PC-9 (cell line): Measurements from ENCODE around the gene CDC14A. TPM values are rescaled to one million over a fixed set of nuclear protein-coding genes. Genes with fewer than 3 reads are reported as not detected.

ENCODE experiments used
- BruUV-seq: library from RNA; stranded (reverse); fragments of 400-500 nt; replicated peaks from 2 replicates; lab custom pipeline; 2021; lab: Mats Ljungman, UMichigan
- CTCF ChIA-PET: fragments of 300-600 bp; sonication (Branson Sonifier 250); formaldehyde crosslinking; loops from one replicate; lab custom pipeline; 2022; ENCODE audit warnings: antibody characterized with exemption; lab: Charles Lee
- POLR2A ChIA-PET: fragments of 300-600 bp; sonication (Branson Sonifier 250); formaldehyde crosslinking; loops from one replicate; lab custom pipeline; 2022; ENCODE audit warnings: antibody characterized with exemption; ENCODE audit not compliant: unreplicated experiment; lab: Charles Lee
- DNase-seq, 2 experiments: peaks; one replicate each; pipeline versions ENCODE4 v3.0.0 to v3.0.0-alpha.2; 2015 to 2022; ENCODE audit warnings: mixed read lengths in 1 of 2
- H2AFZ ChIP-seq: fragments of 200-600 bp; sonication (generic); 2 replicates; pipeline ENCODE4 v1.8.1; 2017; ENCODE audit warnings: antibody characterized with exemption
- H3F3A ChIP-seq: fragments of 200-600 bp; sonication (generic); 2 replicates; pipeline ENCODE4 v1.8.1; 2017; ENCODE audit warnings: antibody characterized with exemption, mild to moderate bottlenecking, low read depth; ENCODE audit not compliant: insufficient read depth
- H3K27ac ChIP-seq: fragments of 200-600 bp; sonication (generic); 2 replicates; pipeline ENCODE4 v1.6.1; 2016; ENCODE audit warnings: mixed run types
- H3K27me3 ChIP-seq: fragments of 200-600 bp; sonication (generic); 2 replicates; pipeline ENCODE4 v1.6.1; 2016; ENCODE audit warnings: low read depth, mixed run types; ENCODE audit not compliant: insufficient read depth
- H3K36me3 ChIP-seq: fragments of 200-600 bp; sonication (generic); 2 replicates; pipeline ENCODE4 v1.6.1; 2016; ENCODE audit warnings: low read depth, mixed run types
- H3K4me1 ChIP-seq: fragments of 200-600 bp; sonication (generic); replicated peaks from 2 replicates; pipeline ENCODE4 v1.6.1; 2016; ENCODE audit warnings: mixed run types; ENCODE audit not compliant: insufficient read depth
- H3K4me2 ChIP-seq: fragments of 200-600 bp; sonication (generic); 2 replicates; pipeline ENCODE4 v1.6.1; 2017; ENCODE audit warnings: mixed run types
- H3K4me3 ChIP-seq: fragments of 200-600 bp; sonication (generic); 2 replicates; pipeline ENCODE4 v1.6.1; 2016; ENCODE audit warnings: mixed run types
- H3K79me2 ChIP-seq: fragments of 200-600 bp; sonication (generic); 2 replicates; pipeline ENCODE4 v1.6.1; 2017; ENCODE audit warnings: low read depth, mixed run types
- H3K9me2 ChIP-seq: fragments of 200-600 bp; sonication (generic); 2 replicates; pipeline ENCODE4 v1.8.1; 2017; ENCODE audit warnings: mild to moderate bottlenecking; ENCODE audit not compliant: insufficient read depth
- H3K9me3 ChIP-seq: fragments of 200-600 bp; sonication (generic); 2 replicates; pipeline ENCODE4 v1.8.1; 2016; ENCODE audit warnings: low read depth; ENCODE audit not compliant: insufficient read depth
- H4K20me1 ChIP-seq: fragments of 200-600 bp; sonication (generic); 2 replicates; pipeline ENCODE4 v1.8.1; 2017; ENCODE audit not compliant: insufficient read depth
- CTCF ChIP-seq: fragments of 200-600 bp; sonication (generic); conservative IDR thresholded peaks from 2 replicates; pipeline ENCODE4 v1.6.1; 2017; ENCODE audit warnings: mixed run types, antibody characterized with exemption, mild to moderate bottlenecking, moderate library complexity
- EZH2 ChIP-seq: fragments of 200-600 bp; sonication (generic); IDR thresholded peaks from 2 replicates; pipeline ENCODE4 v1.8.0; 2017; ENCODE audit warnings: antibody characterized with exemption, low read depth
- intact Hi-C: fragments of 100-400 bp; cut with micrococcal nuclease; formaldehyde crosslinking; loops from one replicate; pipeline ENCODE4 v1.10.0; 2022; ENCODE audit not compliant: unreplicated experiment
- total RNA-seq: library from RNA; stranded (reverse); gene quantifications from 2 replicates; pipeline ENCODE4 v1.2.3, GENCODE V29; 2021

CDC14A gene
- total RNA-seq, 1 experiment from 2014 or later, result 2.8 TPM

DNA sequence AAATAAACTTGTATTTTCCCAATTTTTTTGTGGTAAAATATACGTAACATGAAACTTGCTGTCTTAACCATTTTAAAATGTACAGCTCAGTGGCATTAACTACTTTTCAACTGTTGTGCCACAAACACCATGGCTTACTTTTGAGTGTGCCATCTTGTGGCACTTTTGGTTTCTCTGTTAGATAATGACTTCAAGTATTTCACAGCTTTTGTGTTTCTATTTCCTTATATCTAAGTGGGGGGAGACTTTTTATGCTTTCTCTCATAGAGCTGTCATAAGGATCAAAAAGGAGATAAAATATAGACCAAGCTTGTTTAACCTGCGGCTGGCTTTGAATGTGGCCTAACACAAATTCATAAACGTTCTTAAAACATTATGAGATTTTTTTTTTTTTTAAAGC lies 44.3 kb downstream of the CDC14A start:
- Histone ChIP-seq H2AFZ (no peak overlapping the region), H3K36me3 (no peaks in the 10 kb centered on the region), H3K27me3 (no peaks in the 10 kb centered on the region), H3K4me1 (no peaks in the 10 kb centered on the region), H3K4me3 (no peak overlapping the region), H3K4me2 (no peak overlapping the region), H3F3A (no peaks in the 10 kb centered on the region), H4K20me1 (no peaks in the 10 kb centered on the region), H3K27ac (no peak overlapping the region), H3K9me2 (no peaks in the 10 kb centered on the region), H3K79me2 (no peaks in the 10 kb centered on the region), H3K9me3 (no peaks in the 10 kb centered on the region)
- ChIA-PET POLR2A (no interaction called here), CTCF (interaction anchor here (0.6 kb wide), 1 partner anchor 1500 kb away, joined by 3 read pairs; no protein-coding TSS in a partner anchor)
- no TSS peak for BruUV-seq
- intact Hi-C loops, result no loop called here
- DNase-seq, result no peak
- TF ChIP-seq CTCF (no peak), EZH2 (no peak)

DNA sequence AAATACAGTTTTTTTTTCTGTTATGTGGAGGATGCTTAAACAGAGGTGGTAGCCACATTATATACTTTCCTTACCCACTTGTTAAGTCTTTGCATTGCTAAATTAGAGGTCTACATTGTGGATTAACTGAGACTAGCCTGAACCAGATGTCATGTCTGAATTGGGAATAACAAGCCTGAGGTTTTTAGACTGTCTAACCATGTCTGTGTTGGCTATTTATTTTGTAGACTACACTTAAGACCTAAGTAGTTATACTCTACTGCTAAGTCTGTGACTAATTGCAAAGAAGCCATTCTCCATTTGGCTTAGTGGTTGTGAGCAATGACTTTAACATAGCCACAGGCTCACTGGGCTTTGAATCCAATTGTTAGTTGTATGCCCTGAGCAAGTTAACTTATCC lies 45.4 kb downstream of the CDC14A start:
- H3K4me3 ChIP-seq, result no peak overlapping the region
- H3K4me1 ChIP-seq, result no peaks in the 10 kb centered on the region
- TF ChIP-seq EZH2 (no peak), CTCF (no peak)
- BruUV-seq, result no TSS peak
- intact Hi-C loops, result no loop called here
- no peaks in the 10 kb centered on the region for H3K79me2 ChIP-seq
- DNase-seq, result no peak
- no peak overlapping the region for H3K4me2 ChIP-seq
- no peaks in the 10 kb centered on the region for H4K20me1 ChIP-seq
- H3K27ac ChIP-seq, result no peak overlapping the region
- H3K36me3 ChIP-seq, result no peaks in the 10 kb centered on the region
- no peaks in the 10 kb centered on the region for H3K9me3 ChIP-seq
- H3K27me3 ChIP-seq, result no peaks in the 10 kb centered on the region
- POLR2A ChIA-PET, result no interaction called here
- no peaks in the 10 kb centered on the region for H3F3A ChIP-seq
- no peak overlapping the region for H2AFZ ChIP-seq
- CTCF ChIA-PET, result interaction anchor here (0.6 kb wide), 1 partner anchor 123 kb away, joined by 7 read pairs; no protein-coding TSS in a partner anchor
- H3K9me2 ChIP-seq, result no peaks in the 10 kb centered on the region

DNA sequence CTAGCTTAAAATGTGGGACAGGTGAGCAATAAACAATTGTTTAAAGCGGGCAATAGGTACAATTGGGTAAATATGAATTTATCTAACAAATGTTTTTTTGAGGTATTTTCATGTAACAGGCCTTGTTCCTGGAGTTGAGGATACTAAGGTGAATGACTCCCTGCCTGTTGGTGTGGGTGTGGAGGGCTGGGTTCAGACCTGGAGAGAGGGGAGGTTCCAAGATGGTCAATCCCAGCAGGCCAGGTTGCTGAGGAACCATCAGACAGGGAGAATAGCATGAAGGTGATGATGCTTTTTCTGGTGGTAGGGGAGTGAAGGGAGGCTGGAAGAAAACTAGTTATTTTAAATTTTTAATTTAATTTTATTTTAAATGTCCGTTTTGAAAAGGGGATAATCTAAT lies 46.3 kb downstream of the CDC14A start:
- ChIA-PET POLR2A (no interaction called here), CTCF (no interaction called here)
- Histone ChIP-seq H3K4me3 (no peak overlapping the region), H3K9me3 (no peaks in the 10 kb centered on the region), H3K27ac (no peak overlapping the region), H3K27me3 (no peaks in the 10 kb centered on the region), H3K9me2 (no peaks in the 10 kb centered on the region), H3K79me2 (no peaks in the 10 kb centered on the region), H4K20me1 (no peaks in the 10 kb centered on the region), H3K4me2 (no peak overlapping the region), H3K4me1 (no peaks in the 10 kb centered on the region), H3F3A (no peaks in the 10 kb centered on the region), H2AFZ (no peak overlapping the region), H3K36me3 (no peaks in the 10 kb centered on the region)
- no peak for TF ChIP-seq CTCF
- no peak for TF ChIP-seq EZH2
- intact Hi-C loops, result no loop called here
- BruUV-seq, result no TSS peak
- DNase-seq, result no peak
